Pancreas (tissue), 10 donors: ENCODE results near the gene SRGAP3. TPM values are rescaled to one million over a fixed set of nuclear protein-coding genes. Genes with fewer than 3 reads are reported as not detected.

ENCODE experiments used
- ATAC-seq, 4 donors: fragments of 200-7000 bp; cut with Tn5 transposase; one replicate each; pipeline versions ENCODE4 v1.8.0 to v1.9.1; 2020; ENCODE audit warnings: mild to moderate bottlenecking in 4 of 4, moderate library complexity in 4 of 4
- DNase-seq, 6 donors: peaks; one replicate each; pipeline ENCODE4 v3.0.0-alpha.2; 2020
- FAIRE-seq: peaks from 2 replicates; lab custom pipeline; 2012; peaks lifted over from hg19 to GRCh38; lab: Jason Lieb, UNC
- H3K27ac ChIP-seq, 4 donors: fragments of 200-600 bp; sonication (generic); 1 replicate in 3 of 4; 2 replicates in 1 of 4; pipeline versions ENCODE4 v1.5.0 to v1.8.0; 2020
- H3K27me3 ChIP-seq, 4 donors: fragments of 200-600 bp; one replicate each; pipeline ENCODE4 v1.8.0; 2021
- H3K36me3 ChIP-seq, 3 donors: fragments of 200-600 bp; sonication (generic) in 1 of 3; one replicate each; pipeline versions ENCODE4 v1.5.0 to v1.8.0; 2020 to 2021
- H3K4me1 ChIP-seq, 3 donors: fragments of 200-600 bp; one replicate each; pipeline ENCODE4 v1.8.0; 2021
- H3K4me3 ChIP-seq, 4 donors: fragments of 200-600 bp; sonication (generic) in 2 of 4; one replicate each; pipeline versions ENCODE4 v1.5.0 to v1.8.0; 2020 to 2021
- H3K9me3 ChIP-seq, 4 donors: fragments of 200-600 bp; one replicate each; pipeline ENCODE4 v1.8.0; 2021
- CTCF ChIP-seq, 4 donors: fragments of 200-600 bp; sonication (generic) in 3 of 4; IDR thresholded peaks; one replicate each; pipeline versions ENCODE4 v1.5.0 to v1.8.0; 2021; ENCODE audit warnings: antibody characterized with exemption in 4 of 4
- WGBS, 2 donors: extraction: QIAGEN DNeasy Blood & Tissue Kit; methylation state at CpG; one replicate each; pipeline ENCODE4 v1.1.7; 2013; 5-methylcytosine and 5-hydroxymethylcytosine counted together
- intact Hi-C, 3 donors: fragments of 100-400 bp; cut with DNase I; formaldehyde crosslinking; loops; one replicate each; pipeline versions ENCODE4 v1.11.1 to v1.14.2; 2022
- polyA plus RNA-seq, 2 donors: library from polyadenylated mRNA; stranded (reverse); fragments of 200-250 nt; gene quantifications; one replicate each; pipeline ENCODE4 v1.2.3, GENCODE V29; 2013
- total RNA-seq, 6 donors: library from RNA; stranded (reverse); fragmentation: NEBNext Ultra II Directional in 4 of 6; extraction: Animal tissue kit (Norgen Biotek cat#: 25700) in 4 of 6; gene quantifications; one replicate each; pipeline versions ENCODE4 v1.2.1 to v1.2.4, GENCODE V29; 2021 to 2023
- donor health status: healthy with polysubstance abuse.
- donor health status: DM: no; HTN: no; CAD: no; lungs with moderate emphysema.
- donor health status: DM: no; HTN: no; CAD: no.
- donor health status: control.
- donor health status: control.
- donor health status: Bipolar disorder and iron deficiency.
- donor health status: DM: yes; HTN: yes; CAD: no.
- donor health status: DM: no; HTN: no; CAD: no.
- donor health status: DM: no; HTN: no; CAD: no.
- donor health status: DM: yes; HTN: yes; CAD: no.

SRGAP3 gene
- total and polyA plus RNA-seq, 8 donors, result 1.9 to 6.5 (median 3.0) TPM

DNA sequence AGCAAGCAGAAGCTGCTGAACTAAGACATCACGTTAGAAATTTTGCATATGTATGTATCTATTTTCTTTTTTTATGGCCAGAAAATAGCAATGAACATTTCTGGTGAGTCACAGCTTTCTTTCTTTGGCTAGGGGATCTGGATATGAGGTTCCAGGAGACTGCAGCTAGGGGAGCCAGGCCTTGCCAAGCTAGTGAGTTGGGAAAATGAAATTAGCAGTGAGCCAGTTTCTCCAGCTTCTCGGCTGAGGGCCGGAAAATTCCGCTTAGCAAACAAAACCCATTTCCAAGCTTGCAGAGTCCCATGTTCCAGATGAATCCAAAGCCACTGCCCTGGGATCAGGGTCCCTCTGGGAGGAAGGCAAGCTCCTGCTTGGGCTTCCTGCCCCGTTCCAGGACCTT, 137.6 kb downstream of the SRGAP3 start:
- Histone ChIP-seq H3K9me3 (no peaks in the 10 kb centered on the region), H3K27ac (no peak overlapping the region), H3K27me3 (no peaks in the 10 kb centered on the region), H3K4me1 (no peaks in the 10 kb centered on the region), H3K36me3 (no peaks in the 10 kb centered on the region), H3K4me3 (no peak overlapping the region)
- intact Hi-C loops, result no loop called here
- DNase-seq, result no peak
- 76 to 80% methylated on average over 5 of the region's 5 CpGs for WGBS, 2 donors
- peak in 3 of 4 donors; percentile 23 to 55 (median 41) for ATAC-seq
- no peak for TF ChIP-seq CTCF (IDR thresholded peaks at IDR 0.05)
- FAIRE-seq, result no peak

DNA sequence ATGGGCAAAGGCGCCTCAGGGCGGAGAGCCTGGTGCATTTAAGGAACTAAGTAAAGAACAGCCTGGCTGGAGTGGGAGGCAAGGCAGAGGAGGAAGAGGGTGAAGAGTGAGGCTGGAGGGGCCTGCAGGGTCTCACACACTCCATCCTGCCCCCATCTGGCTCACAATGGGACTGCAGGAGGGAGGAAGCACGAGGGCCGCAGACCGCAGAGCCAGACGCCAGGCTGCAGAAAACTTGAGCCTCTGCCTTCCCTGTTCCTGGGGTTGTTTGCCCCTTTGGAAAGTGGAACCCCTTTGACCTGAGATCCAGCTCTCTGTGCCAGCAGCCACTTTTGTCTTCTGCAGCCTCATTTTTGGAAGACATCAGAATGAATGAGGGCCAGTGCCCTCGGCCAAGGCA, 138.0 kb downstream of the SRGAP3 start:
- DNase-seq (no peak), ATAC-seq (no peak), FAIRE-seq (no peak)
- Histone ChIP-seq H3K4me1 (no peaks in the 10 kb centered on the region), H3K9me3 (no peaks in the 10 kb centered on the region), H3K36me3 (no peaks in the 10 kb centered on the region), H3K27me3 (no peaks in the 10 kb centered on the region), H3K4me3 (no peak overlapping the region), H3K27ac (no peak overlapping the region)
- TF ChIP-seq CTCF (IDR thresholded peaks at IDR 0.05), result no peak
- intact Hi-C loops, result no loop called here
- 95 to 100% methylated on average over 6 to 7 of the region's 7 CpGs for WGBS, 2 donors

GRCh38 chr3:9110802-9111201, 138.6 kb downstream of the SRGAP3 start:
- FAIRE-seq (no peak), ATAC-seq (no peak), DNase-seq (no peak)
- no peak overlapping the region for H3K4me3 ChIP-seq
- H3K4me1 ChIP-seq, result no peaks in the 10 kb centered on the region
- intact Hi-C loops, result no loop called here
- TF ChIP-seq CTCF (IDR thresholded peaks at IDR 0.05), result no peak
- H3K9me3 ChIP-seq, result no peaks in the 10 kb centered on the region
- no peaks in the 10 kb centered on the region for H3K27me3 ChIP-seq
- WGBS, 2 donors, result 83 to 86% methylated on average over 5 of the region's 5 CpGs
- H3K27ac ChIP-seq, result no peak overlapping the region
- H3K36me3 ChIP-seq, result no peaks in the 10 kb centered on the region

DNA sequence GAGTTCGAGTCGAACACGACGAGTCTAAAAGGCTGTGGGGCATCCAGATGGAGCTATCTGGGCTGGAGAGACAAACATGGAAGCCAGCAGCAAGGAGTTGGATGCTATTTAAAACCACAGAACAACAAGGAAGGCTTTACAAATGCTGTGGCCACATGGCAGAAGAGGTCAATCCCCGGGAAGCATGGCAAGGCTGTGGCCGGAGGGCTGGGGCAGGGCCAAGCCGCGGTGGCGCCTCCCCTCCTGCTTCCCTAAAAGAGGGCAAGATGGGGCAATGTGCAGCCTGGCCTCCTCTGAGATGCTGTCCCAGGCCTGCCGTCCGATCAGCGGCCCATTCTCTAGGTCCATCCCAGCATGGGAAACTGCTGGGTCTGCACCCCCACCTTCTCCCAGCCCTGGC, 139.1 kb downstream of the SRGAP3 start:
- H3K27me3 ChIP-seq, result no peaks in the 10 kb centered on the region
- FAIRE-seq (no peak), ATAC-seq (peak in 1 of 4 donors; percentile 36), DNase-seq (no peak)
- no peaks in the 10 kb centered on the region for H3K36me3 ChIP-seq
- no peaks in the 10 kb centered on the region for H3K4me1 ChIP-seq
- no peak for TF ChIP-seq CTCF (IDR thresholded peaks at IDR 0.05)
- no peak overlapping the region for H3K4me3 ChIP-seq
- H3K27ac ChIP-seq, result no peak overlapping the region
- intact Hi-C loops, result no loop called here
- 89 to 92% methylated on average over 12 of the region's 12 CpGs for WGBS, 2 donors
- H3K9me3 ChIP-seq, result no peaks in the 10 kb centered on the region

- Histone ChIP-seq H3K27me3 (no peaks in the 10 kb centered on the region), H3K4me3 (no peak overlapping the region), H3K27ac (no peak overlapping the region), H3K9me3 (no peaks in the 10 kb centered on the region), H3K36me3 (no peaks in the 10 kb centered on the region), H3K4me1 (no peaks in the 10 kb centered on the region)
- ATAC-seq, result peak in 2 of 4 donors; percentile 36 to 43
- DNase-seq, result no peak
- TF ChIP-seq CTCF (IDR thresholded peaks at IDR 0.05), result no peak
- no peak for FAIRE-seq
- 86% methylated on average over 3 of the region's 3 CpGs for WGBS, 2 donors
- intact Hi-C loops, result no loop called here
Observed at GRCh38 chr3:9109568-9109914, 139.9 kb downstream of the SRGAP3 start.
